NCI-H2081 (cell line): ENCODE measurements around the gene RALBP1.
"Not testable (repeated sequence)": the region's sequence is repeated elsewhere in the genome, so short reads cannot be mapped to it uniquely, and the experiment has no call there.

Experiments used
- DNase-seq, 2 experiments: peaks; one replicate each; lab custom pipeline; 2025; lab: John Stamatoyannopoulos, UW

The RALBP1 gene

DNA sequence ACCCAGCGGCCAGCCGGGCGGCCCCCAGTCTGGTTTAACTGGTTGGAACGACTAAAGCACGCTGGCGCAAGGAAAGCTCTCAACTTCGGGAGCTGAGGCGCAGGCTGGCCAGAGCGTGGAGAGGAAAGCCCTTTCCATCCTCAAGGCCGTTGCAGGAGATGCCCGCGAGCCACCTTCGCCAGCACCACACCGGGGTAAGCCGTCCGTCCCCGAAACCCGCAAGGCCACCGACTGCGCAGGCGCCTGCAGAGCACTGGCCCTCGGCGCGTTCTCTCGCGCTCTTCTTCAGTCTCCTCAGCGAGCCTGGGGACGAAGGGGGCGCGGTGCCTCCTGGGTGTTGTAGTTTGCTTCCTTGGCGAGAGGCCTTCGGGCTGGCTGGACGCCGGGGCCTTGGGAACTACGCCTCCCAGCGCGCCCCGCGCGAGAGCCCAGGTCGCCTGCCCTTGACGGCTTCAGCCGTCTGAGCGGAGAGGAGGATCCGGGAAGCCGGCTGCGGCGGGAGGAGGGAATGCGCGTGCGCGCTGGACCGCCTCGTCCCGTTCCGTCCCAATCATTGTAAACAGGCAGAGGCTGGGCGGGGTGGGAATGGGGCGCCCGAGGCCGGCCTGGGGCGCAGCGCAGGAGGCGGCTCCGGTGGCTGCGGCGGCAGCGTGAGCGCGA is at the start of gene RALBP1:
TSS of gene RALBP1 (plus strand) at position 531 of the 660 bp plus-strand sequence. CDS start 37,533 bp downstream, outside the sequence.
- DNase-seq, result peak; percentile 99

DNA sequence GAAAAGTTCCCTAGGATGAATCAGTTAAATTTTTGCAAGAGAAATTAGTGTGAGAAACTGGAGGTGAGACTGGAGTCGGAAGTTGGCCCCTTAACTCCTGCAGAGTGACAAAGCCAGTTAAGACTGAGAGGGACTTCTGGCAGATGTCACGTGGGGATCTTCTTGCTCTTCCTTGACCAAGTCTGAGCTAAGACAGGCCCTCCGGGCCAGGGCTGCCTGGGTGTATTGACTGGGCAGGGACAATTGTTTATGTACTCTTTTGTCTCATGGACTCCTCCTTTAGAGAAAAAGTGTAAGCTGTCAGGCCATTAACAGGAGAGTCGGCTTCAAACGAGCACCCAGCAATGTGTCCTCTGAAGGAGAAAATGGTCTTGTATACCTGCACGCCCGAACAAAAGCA is 48.6 kb upstream of the RALBP1 start:
- no peak for DNase-seq

- DNase-seq, result no peak
Observed at GRCh38 chr18:9428301-9428706, 47.0 kb upstream of the RALBP1 start.

DNA sequence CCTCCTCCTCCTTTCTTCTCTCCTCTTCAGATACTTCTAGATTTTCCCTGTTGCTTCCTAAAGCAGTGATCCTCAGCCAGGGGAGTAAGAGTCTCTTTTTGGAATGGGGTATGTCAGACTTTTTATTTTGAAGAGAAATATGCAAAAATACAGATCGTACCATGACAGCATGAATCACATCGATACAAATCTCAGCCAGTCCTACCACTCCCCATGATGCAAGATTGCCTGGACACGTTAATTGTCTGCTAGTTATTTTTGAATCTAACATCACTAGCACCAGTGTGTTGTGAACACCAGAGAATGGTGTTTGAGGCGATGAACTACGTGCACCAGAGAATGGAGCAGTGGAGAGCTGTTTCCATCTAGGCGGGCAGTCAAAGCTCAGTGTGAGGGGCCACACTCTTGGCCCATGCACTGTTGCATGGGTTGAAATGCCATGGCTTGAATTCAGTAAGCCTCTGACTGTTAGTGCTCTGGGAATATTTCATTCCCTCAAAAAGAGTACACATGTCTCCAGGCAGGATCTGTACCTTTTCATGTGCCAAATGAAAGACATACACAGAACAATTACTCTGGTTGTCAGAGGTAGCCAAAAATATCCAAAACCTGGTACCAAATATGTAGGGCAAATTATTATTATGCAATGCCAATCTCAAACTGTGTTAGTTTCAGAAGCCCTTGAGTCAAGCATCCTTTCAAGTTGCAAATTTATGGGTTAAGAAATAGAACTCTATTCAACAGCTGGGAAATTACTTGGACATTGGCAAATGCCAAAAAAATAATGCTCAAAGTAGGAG is 46.3 kb upstream of the RALBP1 start:
- no peak for DNase-seq

GRCh38 chr18:9429662-9429993 is 45.7 kb upstream of the RALBP1 start:
- DNase-seq, result no peak

- DNase-seq, result not testable (repeated sequence)
Observed at GRCh38 chr18:9430315-9430714, 45.0 kb upstream of the RALBP1 start.

GRCh38 chr18:9431296-9431695 is 44.0 kb upstream of the RALBP1 start:
- DNase-seq, result no peak

DNA sequence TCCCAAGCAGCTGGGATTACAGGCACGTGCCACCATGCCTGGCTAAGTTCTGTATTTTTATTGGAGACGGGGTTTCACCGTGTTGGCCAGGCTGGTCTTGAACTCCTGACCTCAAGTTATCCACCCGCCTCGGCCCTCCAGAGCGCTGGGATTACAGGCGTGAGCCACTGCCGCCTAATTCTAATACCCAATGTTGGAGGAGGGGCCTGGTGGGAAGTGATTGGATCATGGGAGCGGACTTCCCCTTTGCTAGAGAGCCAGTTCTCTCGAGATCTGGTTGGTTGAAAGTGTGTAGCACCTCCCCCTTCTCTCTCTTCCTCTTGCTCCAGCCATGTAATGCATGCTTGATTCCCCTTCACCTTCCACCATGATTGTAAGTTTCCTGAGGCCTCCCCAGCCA is 42.2 kb upstream of the RALBP1 start:
- not testable (repeated sequence) for DNase-seq

DNA sequence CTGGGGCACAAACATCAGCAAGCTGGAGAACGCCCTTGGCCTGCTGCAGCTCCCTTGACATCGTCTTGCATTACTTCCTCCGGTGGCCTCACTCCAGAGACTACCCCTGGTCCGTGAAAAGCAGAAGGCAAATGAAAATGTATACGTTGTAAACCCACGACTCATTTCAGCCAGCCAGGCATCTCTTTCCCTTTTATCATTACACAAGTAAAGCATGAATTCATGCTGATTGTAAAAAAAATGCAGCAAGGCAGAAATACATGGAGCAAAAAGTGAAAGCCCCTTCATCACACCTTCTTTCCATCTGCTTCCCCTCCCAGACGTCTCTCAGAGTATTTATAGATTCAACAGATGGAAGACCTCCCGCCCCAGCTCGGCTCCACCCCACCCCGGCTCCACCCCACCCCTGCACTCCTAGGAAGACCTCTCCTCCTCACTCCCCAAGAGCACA is 41.6 kb upstream of the RALBP1 start:
- DNase-seq, result no peak

- no peak for DNase-seq
Observed at GRCh38 chr18:9434122-9434701, 41.1 kb upstream of the RALBP1 start.

GRCh38 chr18:9435041-9435440 is 40.3 kb upstream of the RALBP1 start:
- DNase-seq, result no peak

DNA sequence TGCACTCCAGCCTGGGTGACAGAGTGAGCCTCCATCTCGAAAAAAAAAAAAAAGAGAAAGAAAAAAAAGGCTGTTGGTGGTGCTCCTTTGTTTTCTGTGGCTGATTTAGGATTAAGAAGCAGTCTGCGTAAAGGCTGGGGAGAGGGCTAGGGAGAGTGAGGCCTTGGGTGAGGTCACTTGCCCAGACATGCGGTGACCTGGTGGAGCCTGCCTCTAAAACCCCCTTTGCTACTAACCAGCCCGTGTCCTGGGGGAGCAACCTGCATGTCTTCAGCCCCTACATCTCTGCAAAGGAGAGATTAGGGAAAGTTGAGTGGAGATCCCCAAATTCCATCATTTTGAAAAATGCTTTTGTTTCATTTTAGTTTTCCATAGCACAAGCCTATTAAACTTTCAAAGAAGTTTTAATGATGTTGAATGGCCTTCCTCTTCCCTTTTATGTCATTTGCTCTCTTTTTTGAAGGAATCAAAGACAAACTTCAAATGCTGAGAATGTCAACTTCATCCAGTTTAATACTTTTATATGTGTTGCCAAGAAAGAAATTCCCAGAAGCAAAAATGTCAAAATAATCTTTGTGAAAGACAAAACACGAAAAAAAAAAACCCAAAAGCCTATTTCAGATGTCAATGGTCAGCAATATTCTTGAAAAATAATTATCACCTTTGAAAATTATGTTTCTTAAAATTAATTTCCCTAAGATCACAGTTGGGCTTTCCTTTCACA is 38.9 kb upstream of the RALBP1 start:
- DNase-seq, result no peak

GRCh38 chr18:9437021-9437437 is 38.3 kb upstream of the RALBP1 start:
- no peak for DNase-seq

DNA sequence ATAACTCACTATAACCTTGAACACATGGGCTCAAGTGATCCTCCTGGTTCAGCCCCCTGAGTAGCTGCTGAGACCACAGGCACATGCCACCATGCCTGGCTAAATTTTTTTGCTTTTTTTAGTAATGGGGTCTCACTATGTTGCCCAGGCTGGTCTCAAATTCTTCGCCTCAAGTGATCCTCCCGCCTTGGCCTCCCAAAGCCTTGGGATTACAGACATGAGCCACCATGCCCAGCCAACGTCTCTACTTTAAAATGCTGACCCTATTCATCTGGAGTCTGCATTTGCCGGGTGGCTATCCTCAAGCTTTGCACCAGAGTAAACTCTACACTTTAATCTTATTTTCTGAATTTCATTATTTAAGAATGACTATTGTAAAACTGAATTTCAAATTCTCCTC is 37.6 kb upstream of the RALBP1 start:
- DNase-seq, result no peak

DNA sequence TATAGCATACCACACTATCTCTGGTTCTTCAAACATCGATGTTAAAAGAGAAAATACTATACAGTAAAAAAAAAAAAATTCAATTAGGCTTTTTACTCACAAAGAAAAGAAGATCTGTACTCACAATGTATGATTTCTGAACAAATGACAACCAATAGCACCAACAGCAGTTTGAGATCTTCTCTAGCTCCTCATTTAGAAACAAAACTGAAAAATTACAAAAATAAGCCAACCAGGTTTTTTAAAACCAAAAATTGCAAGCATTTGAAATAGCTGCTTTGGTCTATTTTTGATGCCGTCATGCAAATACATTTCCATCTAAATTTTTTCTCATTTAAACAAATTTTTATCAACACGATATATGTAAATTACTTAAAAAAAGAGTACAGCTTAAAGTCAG is 34.3 kb upstream of the RALBP1 start:
- DNase-seq, result no peak

GRCh38 chr18:9444549-9444948 is 30.8 kb upstream of the RALBP1 start:
- no peak for DNase-seq

GRCh38 chr18:9446839-9447238 is 28.5 kb upstream of the RALBP1 start:
- no peak for DNase-seq

GRCh38 chr18:9447334-9447733 is 28.0 kb upstream of the RALBP1 start:
- DNase-seq, result no peak

DNA sequence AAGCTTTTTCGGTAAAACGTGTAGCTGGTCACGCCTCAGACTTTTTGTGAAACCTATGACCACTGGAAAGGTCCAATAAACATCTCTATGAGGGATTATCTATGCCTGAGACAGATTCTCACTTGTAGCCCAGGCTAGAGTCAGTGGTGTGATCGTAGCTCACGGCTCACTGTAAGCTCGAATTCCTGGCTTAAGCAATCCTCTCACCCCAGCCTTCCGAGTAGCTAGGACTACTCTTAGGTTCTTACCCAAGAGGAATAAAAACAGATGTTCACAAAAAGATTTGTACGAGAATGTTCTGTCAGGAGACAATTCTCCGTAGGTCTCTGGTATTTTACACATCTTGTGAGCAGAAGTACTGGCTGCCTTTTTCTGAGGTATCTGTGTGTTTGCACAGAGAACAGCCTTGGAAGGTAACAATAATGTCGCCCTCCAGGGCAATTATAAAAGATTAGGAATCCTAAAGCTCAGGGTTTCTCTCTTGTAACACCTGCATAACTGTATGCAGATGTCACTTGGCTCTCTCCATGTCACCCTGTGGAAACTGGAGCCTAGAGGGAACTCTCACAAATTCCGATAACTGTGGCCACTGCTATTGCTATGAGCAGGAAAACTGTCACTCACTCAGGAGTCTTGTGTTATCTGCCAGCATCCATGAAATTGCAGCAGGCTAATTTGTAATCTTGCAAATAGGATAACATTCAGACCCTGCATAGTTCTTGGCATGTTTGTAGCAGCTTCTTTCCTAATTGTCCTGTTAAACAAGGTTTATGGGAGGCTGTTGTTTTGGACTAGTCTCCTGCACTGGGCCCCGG is 25.5 kb upstream of the RALBP1 start:
- no peak for DNase-seq

DNA sequence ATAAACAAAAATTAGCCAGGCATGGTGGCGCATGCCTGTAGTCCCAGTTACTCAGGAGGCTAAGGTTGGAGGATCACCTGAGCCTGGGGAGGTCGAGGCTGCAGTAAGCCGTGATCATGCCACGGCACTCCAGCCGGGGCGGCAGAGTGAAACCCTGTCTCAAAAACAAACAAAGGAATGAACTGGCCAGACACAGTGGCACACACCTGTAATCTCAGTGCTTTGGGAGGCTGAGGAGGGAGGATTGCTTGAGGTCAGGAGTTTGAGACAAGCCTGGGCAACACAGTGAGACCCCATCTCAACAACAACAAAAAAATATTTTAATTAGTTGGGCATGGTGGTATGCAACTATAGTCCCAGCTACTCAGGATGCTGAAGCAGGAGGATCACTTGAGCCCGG is 24.4 kb upstream of the RALBP1 start:
- not testable (repeated sequence) for DNase-seq

DNA sequence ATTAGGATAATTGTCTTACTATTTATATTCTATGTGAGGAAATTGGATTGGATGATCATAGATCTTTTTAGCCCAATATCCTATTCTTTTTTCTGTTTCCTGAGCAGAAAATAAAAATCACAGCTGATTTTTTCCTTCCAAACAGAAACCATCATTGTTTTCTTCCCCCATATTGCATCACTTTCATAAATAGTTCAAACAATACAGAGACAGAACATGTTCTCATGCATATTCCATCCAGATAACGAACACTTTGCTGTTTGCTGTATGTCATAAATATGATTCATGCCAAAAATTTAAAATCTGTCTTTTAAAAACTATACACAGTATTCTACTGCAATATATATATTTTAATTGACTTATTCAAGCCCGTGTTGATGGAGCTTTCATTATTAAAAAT is 22.0 kb upstream of the RALBP1 start:
- DNase-seq, result no peak
